GM15510 (cell line): ENCODE data around the gene ZNF598.

ENCODE experiments used
- POLR2A ChIP-seq: IDR thresholded peaks from 3 replicates; pipeline ENCODE4 v1.6.1; 2011; ENCODE audit warnings: borderline replicate concordance; ENCODE audit not compliant: insufficient read length; ENCODE audit errors: extremely low read depth

The ZNF598 gene

DNA sequence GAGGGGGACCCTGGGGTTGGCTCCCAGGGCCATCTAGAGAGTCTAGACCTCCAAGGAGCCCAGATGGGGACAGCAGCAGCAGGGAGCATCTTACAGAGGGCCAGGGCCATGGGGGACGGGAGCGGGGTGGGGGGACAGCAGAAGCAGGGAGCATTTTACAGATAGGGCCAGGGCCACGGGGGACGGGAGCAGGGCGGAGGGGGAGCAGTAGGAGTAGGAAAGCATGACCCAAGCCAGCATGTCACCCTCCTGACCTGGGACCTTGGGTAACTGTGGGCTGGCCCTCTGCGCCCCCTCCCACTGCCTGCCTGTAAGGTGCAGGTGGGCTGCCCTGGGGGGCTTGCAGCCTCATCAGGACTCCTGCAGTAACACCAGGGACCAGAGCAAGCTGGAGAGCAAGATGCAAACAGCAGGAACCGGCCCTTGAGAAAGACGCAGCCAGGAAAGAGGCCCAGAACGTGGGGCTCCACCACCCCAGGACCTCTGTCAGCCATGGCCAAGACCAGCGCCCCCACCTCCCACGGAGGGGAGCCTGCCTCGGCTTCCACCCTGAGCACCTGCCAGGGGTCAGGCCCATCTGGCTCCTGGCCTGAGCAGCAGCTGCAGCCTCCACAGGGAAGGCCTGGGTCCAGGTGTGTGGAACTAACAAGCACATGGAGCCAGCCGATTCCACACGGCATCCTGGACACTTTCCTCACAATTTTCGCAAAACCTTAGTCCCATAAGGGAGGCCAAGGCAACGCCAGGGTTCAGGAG, 2.4 kb downstream of the ZNF598 start:
- no peak for TF ChIP-seq POLR2A

DNA sequence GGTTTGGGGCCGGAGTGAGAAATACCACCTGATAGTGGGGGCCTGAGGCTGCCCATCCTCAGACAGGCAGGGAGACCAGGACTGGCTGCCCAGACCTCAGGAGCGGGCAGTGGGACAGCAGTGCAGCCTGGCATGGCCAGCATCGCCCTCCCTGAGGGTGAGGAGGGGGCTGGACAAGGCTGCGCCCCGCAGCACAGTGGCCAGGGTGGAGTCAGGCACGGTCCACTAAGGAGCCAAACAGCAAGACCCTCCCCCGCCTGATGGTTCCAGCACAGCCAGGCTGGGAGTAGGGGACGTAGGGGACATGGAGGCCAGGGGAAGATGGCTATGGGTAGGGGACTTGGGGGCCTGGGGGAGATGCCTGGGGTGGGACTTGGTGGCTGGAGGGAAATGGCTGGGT, 3.3 kb downstream of the ZNF598 start:
- TF ChIP-seq POLR2A, result no peak

DNA sequence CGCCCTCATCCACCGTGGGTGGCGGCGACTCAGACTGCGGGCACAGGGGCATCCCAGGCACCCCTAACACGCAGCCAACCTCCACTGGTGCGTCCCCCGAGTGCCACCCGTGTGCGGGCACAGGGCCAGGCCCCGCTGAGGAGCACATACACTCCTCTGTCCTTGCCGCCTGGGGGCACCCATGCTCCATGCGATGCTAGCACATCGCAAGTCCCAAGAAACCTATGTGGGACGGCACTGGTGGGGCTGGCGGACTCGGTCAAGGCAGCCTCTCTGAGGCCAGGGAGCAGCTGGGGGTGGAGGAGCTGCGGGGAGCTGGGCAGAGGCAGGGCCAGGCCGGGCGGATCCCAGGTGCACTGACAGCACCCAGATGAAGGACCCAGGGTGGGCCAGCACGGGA, 4.0 kb downstream of the ZNF598 start:
- TF ChIP-seq POLR2A, result no peak

DNA sequence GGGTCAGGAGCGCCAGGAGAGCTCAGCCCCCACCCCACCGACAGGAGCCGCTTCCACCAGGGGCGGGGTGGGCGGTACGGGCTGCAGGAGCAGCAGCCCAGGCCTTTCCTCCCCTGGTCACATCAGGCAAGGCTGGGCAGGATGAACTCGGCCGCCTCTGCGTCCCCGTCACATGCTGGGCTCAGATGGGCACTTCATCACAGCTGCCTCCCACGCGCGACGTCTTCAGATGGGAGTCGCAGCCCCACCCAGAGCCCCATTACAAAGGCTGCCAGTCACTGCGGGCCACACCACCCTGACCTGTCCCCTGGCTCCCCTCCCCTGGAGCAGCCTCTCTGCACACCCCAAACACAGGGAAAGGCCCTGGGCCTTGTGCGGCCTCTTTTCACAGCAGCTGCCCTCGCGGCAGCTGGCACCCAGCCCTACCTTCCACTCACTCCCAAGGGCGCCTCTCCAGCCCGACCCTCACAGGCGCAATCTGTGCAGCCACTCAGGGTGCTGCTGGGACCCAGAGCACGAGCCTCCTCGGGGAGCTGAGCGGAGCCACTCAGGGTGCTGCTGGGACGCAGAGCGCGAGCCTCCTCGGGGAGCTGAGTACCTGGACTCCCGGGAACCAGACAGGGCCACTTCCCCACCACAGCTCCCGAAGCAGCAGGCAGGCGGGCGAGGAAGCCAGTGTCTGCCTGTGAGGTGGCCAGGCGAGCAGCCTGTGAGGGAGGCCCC, 4.7 kb downstream of the ZNF598 start:
- TF ChIP-seq POLR2A, result no peak

DNA sequence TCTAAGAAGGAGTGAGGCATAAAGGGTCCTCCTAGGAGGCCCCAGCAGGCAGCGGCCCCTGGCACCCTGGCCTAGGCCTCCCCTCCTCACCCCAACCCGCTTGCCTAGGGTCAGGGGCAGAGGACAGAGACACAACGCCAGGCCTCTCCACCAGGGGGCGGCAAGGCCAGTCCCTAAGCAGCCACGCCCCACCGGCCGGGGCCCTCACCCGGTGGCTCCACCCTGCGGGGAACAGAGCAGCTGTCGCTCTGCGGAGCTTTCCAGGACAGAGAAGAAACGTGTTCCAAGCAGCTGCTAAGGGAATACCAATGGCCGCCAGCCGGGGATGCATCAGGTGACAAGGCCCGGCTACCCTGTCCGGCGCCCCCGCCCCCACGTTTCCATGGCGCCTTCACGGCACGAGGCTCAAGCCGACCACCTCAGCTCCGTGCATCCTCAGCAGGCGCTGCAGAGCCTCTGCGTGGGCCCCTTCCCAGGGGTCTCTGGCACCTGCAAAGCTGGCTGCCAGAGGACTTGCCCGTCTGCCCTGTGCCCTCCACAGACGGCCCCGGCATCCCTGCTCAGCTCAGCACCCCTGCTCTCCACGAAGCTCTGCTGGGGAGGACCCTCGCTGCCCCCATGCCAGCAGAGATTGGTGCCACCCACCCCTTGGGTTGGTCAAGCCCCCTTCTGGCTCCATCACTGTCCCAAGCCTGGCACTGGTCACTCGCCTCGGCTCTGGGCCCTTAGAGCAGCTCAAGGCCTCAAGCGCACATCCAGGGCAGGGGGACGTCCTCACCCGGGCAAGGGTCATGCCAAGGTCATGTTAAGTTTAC, 5.6 kb downstream of the ZNF598 start:
- TF ChIP-seq POLR2A, result no peak

DNA sequence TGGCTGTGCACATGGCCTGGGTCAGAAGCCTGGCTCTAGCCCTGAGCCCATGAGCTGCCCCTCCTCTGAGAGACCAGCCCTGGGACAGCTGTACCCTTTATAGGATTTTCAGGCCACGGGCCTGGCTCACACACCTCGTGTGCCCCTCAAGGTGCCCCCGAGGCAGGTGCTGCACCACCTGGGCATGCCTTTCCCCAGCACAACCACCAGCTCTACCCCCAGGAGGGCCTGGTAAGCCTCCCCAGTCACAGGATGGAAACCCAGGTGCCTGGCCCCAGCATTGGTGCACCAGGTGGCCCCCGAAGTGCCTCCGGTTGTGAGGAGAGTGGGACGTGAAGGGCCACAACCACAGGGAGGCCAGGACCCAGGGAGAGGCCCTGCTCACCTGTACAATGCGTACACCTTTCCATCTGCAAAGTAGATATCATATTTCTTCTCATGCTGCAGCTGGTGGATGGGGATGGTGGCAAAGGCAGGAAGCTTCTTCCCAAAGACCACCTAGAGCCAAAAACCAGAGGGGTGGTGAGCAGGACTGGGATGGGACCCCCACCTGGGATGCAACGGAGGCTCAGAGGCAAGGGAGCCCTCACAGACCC, 6.3 kb downstream of the ZNF598 start:
- no peak for TF ChIP-seq POLR2A

DNA sequence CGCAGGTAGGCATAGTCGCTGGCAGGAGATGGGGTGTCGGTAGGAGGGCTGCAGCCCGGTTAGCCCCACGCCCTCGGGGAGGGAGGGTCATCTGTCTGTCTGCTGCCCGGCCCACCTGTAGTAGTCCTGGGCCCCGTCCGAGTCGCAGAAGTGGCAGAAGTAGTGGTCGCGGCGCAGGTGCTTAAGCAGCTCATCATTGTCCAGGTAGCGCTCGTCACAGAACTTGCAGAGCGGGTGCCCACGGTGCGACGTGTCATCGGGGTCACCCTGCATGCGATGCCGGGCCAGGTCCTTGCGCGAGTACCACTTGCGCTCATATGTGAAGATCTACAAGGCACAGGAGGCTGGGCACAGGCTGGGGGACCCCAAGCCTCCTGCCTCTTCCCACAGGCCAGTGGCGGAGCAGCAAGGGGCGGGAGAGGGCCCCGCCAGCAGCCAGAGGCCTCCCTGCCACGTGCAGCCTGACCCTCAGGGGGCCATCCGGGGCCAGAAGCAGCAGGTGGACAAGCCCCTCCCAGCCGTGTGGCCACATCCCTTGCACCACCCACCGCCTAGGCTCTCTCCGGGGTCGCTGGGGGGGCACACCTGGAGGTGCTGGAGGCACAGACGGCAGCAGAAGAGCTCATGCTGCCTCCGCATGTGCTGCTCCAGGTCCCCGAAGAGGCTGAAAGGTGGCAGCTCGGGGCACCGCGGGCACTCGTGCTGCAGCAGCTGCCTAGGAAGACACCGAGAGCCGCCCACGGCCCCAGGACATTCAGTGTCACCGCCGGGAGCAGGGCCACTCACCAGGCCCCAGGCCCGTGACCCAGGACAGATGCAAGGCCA, 7.0 kb downstream of the ZNF598 start:
- no peak for TF ChIP-seq POLR2A

DNA sequence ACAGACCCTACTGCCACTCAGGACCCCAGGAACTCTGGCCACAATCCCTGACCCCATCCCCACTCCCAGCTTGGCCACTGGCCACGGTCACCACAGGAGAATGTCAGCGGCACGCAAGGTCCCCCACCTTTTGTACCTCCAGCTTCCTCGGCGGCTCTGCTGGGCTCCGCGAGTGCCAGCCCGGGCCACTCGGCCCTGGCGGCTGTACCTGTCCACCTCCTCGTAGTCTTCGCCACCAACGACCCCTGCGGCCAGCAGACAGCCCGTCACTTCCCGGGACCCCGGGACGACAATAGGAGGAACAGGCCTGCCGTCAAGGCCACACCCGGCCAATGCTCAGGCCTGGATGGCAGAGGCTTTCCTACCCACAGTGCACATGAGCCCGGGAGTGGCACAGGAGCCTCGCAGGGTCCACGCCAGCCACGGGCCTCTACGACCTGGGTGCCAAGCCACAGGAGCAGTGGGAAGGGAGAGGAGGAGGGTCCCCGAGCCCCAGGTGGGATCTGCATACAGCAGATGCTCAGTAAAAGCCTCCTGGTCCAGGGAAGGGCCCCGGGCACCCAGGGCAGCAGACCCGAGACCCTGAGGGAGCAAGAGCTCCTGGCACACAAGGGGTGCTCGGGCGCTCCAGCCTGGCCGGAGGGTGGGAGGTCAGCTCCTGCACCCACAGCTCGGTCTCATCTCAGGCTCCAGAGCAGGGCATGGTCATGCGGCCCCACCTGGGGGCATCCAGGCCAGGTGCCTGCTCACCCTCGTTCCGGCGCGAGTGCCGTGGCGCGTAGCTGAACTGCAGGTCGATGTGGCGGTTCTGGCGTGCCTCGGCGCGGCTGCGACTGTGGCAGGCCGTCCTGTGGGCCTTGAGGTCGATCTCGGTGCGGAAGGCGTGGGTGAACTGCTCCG, 7.9 kb downstream of the ZNF598 start:
- no peak for TF ChIP-seq POLR2A

DNA sequence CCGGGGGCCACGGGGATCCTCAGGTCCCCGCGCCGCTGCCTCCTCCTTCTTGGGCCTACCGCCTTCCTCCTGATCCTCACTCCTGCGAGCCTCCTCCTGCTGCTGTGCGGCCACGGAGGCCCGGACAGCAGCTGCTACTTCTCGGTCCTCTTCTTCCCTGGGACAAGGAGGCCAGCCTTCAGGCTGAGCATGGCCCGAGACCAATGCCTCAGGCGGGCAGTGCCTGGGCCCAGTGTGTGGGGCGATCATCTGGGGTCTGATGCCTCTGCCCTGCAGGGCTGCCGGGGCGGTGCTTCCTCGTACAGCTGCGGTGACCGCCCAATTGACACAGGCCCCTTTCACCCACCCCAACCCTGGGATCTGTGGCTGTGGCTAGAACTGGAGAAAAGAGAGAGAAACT, 8.6 kb downstream of the ZNF598 start:
- no peak for TF ChIP-seq POLR2A

DNA sequence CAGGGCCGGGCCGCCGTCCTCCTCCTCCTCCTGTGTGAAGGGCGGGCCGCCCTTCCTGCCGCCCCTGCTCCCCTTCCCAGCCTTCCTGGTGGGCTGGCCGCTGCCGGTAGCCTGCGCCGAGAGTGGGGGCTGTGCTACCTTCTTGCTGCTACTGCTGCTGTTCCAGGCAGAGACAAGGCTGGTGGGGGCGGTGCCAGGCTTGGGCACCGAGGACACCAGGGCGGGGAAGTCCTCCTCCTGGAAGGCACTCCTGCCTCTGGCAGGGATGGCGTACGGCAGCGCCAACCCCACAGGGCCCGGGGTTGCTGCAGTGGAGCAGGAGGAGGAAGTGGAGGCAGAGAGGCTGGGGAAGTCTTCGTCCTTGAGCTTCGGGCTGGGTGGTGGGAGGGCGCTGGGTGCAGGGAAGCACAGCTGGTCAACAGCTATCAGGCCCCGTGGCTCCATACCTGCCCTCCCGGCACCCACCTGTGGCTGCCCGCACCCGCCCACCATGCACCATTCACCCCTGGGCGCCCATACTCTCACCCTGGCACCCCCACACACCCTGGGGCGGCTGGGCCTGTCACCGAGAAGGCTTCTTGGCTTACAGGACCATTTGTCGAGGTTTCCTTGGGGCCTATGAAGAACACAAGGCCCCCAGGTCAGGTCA, 9.6 kb downstream of the ZNF598 start:
- TF ChIP-seq POLR2A, result no peak

DNA sequence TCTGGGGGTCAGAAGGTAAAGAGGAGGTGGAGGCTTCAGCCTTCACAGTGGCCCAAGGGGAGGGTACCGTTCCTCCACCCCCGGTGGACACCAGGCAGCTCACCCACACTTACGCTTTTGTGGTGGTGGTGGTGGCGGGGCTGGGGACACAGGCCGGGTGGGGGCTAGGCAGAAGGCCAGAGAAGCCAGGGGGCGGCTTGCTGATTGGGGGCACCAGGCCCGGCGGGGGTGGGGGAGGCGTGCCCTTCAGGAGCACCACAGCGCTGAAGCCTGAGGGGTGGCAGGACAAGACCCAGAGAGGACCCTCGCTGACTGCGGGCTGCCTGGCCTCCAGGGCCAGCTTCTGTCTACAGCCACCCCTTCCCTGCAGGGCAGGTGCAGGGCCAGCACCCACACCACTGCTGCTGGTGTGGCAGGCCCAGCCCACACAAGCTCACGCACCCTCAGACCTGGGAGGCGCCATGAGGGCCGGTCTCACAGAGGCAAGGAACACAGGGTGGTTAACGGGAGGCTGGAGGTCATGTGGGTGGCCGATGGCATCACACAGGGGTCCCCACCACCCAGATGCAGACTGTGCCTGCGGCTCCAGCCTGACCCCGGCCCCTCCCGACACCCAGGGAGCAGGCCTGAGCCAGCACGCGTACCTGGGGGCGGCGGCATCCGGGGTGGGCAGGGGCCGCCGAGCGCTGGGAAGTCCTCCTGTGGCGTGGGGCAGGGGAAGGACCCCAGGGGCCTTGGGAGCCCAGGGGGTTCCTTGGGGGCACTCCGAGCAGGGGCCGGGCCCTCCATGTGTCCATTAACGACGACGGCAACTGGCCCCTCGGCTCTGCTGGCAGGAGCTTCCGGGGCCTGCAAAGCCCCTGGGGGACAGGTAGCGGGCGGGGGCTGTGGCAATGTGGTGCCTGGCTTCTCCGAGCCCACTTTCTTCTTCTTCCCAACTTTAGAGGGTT, 10.5 kb downstream of the ZNF598 start:
- TF ChIP-seq POLR2A, result no peak

DNA sequence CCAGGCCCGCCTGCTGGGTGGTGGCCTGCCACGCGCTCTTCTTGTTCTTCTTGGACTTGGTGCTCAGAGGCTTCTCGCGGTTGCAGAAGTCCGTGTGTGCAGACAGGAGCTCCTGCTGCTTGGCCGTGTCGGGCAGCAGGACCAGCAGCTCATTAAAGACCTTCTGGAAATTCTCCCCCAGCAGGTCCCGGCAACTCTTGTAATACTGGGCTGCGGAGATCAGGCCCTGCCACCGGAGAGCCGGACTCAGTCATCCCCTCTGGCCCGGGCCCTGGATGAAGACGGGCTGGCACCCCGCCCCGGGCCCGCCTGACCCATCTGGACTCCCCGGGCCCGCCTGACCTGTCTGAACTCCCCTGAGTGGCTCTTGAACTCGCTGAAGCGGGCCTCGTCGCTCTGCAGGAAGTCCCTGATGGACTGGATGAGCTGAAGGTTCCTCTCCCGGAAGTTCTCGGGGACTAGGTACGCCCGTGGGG, 11.2 kb downstream of the ZNF598 start:
- no peak for TF ChIP-seq POLR2A
